IMR-90 (cell line): ENCODE measurements around the gene LSM7. TPM values are rescaled to one million over a fixed set of nuclear protein-coding genes. Genes with fewer than 3 reads are reported as not detected.

ENCODE experiments used
- ATAC-seq: fragments of 200-7000 bp; cut with Tn5 transposase; 2 replicates; pipeline ENCODE4 v1.9.1; 2020; ENCODE audit warnings: low read depth, mild to moderate bottlenecking, moderate library complexity
- BruUV-seq: library from RNA; stranded (reverse); fragments of 400-500 nt; replicated peaks from 2 replicates; lab custom pipeline; 2021; lab: Mats Ljungman, UMichigan
- CTCF ChIA-PET: fragments of 300-600 bp; formaldehyde crosslinking; extraction: SDS; loops from one replicate; lab custom pipeline; 2021; ENCODE audit warnings: antibody characterized with exemption; lab: Yijun Ruan, JAX
- POLR2A ChIA-PET: fragments of 300-600 bp; sonication (Branson Sonifier 250); formaldehyde crosslinking; loops from one replicate; lab custom pipeline; 2022; ENCODE audit warnings: antibody characterized with exemption; ENCODE audit not compliant: unreplicated experiment; lab: Charles Lee
- DNase-seq: peaks from one replicate; pipeline ENCODE4 v3.0.0; 2013
- H2AFZ ChIP-seq: replicated peaks from 2 replicates; pipeline ENCODE3; 2013; ENCODE audit warnings: low read length, mild to moderate bottlenecking; ENCODE audit not compliant: poor library complexity
- H2AK5ac ChIP-seq: 2 replicates; pipeline ENCODE4 v1.6.1; 2013; ENCODE audit warnings: low read depth, low read length, inconsistent platforms
- H2AK9ac ChIP-seq: replicated peaks from 2 replicates; pipeline ENCODE3; 2013; ENCODE audit warnings: mild to moderate bottlenecking, low read depth, low read length, moderate library complexity; ENCODE audit not compliant: poor library complexity
- H2BK120ac ChIP-seq: 2 replicates; pipeline ENCODE4 v1.6.1; 2013; ENCODE audit warnings: low read depth, low read length, inconsistent platforms
- H2BK15ac ChIP-seq: 3 replicates; pipeline ENCODE4 v1.6.1; 2013; ENCODE audit warnings: low read depth, low read length, inconsistent platforms
- H2BK20ac ChIP-seq: 2 replicates; pipeline ENCODE4 v1.6.1; 2013; ENCODE audit warnings: low read depth, mild to moderate bottlenecking, inconsistent platforms, low read length, moderate library complexity
- H2BK5ac ChIP-seq: 2 replicates; pipeline ENCODE4 v1.6.1; 2013; ENCODE audit warnings: mild to moderate bottlenecking, low read depth, low read length, inconsistent platforms; ENCODE audit not compliant: poor library complexity, severe bottlenecking
- H3K14ac ChIP-seq: replicated peaks from 2 replicates; pipeline ENCODE4 v1.6.1; 2013; ENCODE audit warnings: low read depth, low read length, inconsistent platforms
- H3K18ac ChIP-seq: 2 replicates; pipeline ENCODE4 v1.6.1; 2013; ENCODE audit warnings: low read depth, low read length, control low read depth
- H3K23ac ChIP-seq: 2 replicates; pipeline ENCODE4 v1.6.1; 2013; ENCODE audit warnings: low read depth, low read length, inconsistent platforms
- H3K27ac ChIP-seq: 2 replicates; pipeline ENCODE4 v1.5.1; 2013; ENCODE audit warnings: mild to moderate bottlenecking, control low read depth, low read length; ENCODE audit not compliant: insufficient read depth
- H3K27me3 ChIP-seq: 2 replicates; pipeline ENCODE4 v1.6.1; 2013; ENCODE audit warnings: low read length; ENCODE audit not compliant: control insufficient read depth, insufficient read depth
- H3K36me3 ChIP-seq: 2 replicates; pipeline ENCODE4 v1.6.1; 2013; ENCODE audit warnings: low read length, mixed read lengths; ENCODE audit not compliant: control insufficient read depth, insufficient read depth
- H3K4ac ChIP-seq: 2 replicates; pipeline ENCODE4 v1.6.1; 2013; ENCODE audit warnings: low read depth, low read length, inconsistent platforms
- H3K4me1 ChIP-seq: 2 replicates; pipeline ENCODE4 v1.6.1; 2013; ENCODE audit warnings: low read length, mixed read lengths; ENCODE audit not compliant: control insufficient read depth, insufficient read depth
- H3K4me2 ChIP-seq: 2 replicates; pipeline ENCODE4 v1.6.1; 2013; ENCODE audit warnings: low read depth, mild to moderate bottlenecking, control low read depth, low read length, moderate library complexity
- H3K4me3 ChIP-seq: 2 replicates; pipeline ENCODE4 v1.5.1; 2013; ENCODE audit warnings: low read depth, mild to moderate bottlenecking, control low read depth, low read length, moderate library complexity; ENCODE audit not compliant: insufficient read depth
- H3K56ac ChIP-seq: 2 replicates; pipeline ENCODE4 v1.6.1; 2013; ENCODE audit warnings: low read length, inconsistent platforms; ENCODE audit not compliant: insufficient read depth; ENCODE audit errors: extremely low read depth
- H3K79me1 ChIP-seq, 2 experiments: 2 replicates each; pipeline ENCODE4 v1.6.1; 2013; ENCODE audit warnings: low read length in 2 of 2, inconsistent platforms in 1 of 2, low read depth in 1 of 2
- H3K9ac ChIP-seq: 2 replicates; pipeline ENCODE4 v1.6.1; 2013; ENCODE audit warnings: low read depth, low read length, control low read depth
- H3K9me1 ChIP-seq: 2 replicates; pipeline ENCODE4 v1.6.1; 2013; ENCODE audit warnings: low read length, inconsistent platforms; ENCODE audit not compliant: insufficient read depth
- H3K9me3 ChIP-seq: 2 replicates; pipeline ENCODE4 v1.6.1; 2013; ENCODE audit warnings: low read length; ENCODE audit not compliant: control insufficient read depth, insufficient read depth
- H4K20me1 ChIP-seq: 2 replicates; pipeline ENCODE4 v1.6.1; 2013; ENCODE audit warnings: low read length, inconsistent platforms; ENCODE audit not compliant: insufficient read depth
- H4K5ac ChIP-seq: 2 replicates; pipeline ENCODE4 v1.6.1; 2013; ENCODE audit warnings: mild to moderate bottlenecking, low read depth, low read length, control low read depth
- H4K8ac ChIP-seq, 2 experiments: 2 replicates each; pipeline ENCODE4 v1.6.1; 2013; ENCODE audit warnings: low read depth in 2 of 2, low read length in 2 of 2, control low read depth in 1 of 2, inconsistent platforms in 1 of 2
- H4K91ac ChIP-seq: 2 replicates; pipeline ENCODE4 v1.6.1; 2013; ENCODE audit warnings: low read depth, low read length, inconsistent platforms; ENCODE audit not compliant: insufficient read depth
- MAZ ChIP-seq: IDR thresholded peaks from 2 replicates; pipeline ENCODE4 v1.6.1; 2012; ENCODE audit warnings: low read depth, mild to moderate bottlenecking, low read length, improper control_type of control experiment, moderate library complexity, borderline replicate concordance
- RFX5 ChIP-seq: IDR thresholded peaks from 2 replicates; pipeline ENCODE4 v1.8.0; 2012; ENCODE audit warnings: low read depth, mild to moderate bottlenecking, low read length, moderate library complexity
- SMC3 ChIP-seq: fragments of 150-350 bp; IDR thresholded peaks from 2 replicates; pipeline ENCODE4 v1.6.1; 2016; ENCODE audit warnings: low read depth, mild to moderate bottlenecking, antibody characterized with exemption, low read length, moderate library complexity
- WGBS, 2 experiments: methylation state at CpG; one replicate each; pipeline versions ENCODE4 v1.1.5 to v1.1.7; 2013; ENCODE audit warnings: missing lambda C conversion rate in 2 of 2; ENCODE audit not compliant: insufficient read length in 1 of 2; ENCODE audit errors: extremely low coverage in 2 of 2; 5-methylcytosine and 5-hydroxymethylcytosine counted together
- dilution Hi-C: fragments of 300-500 bp; cut with HindIII; formaldehyde crosslinking; loops from one replicate; pipeline ENCODE4 v1.14.3; 2018; ENCODE audit warnings: low sequenced_read_pairs; ENCODE audit not compliant: unreplicated experiment
- in situ Hi-C: fragments of 300-500 bp; cut with MboI; formaldehyde crosslinking; loops from 3 replicates; pipeline ENCODE4 v1.14.3; 2019; ENCODE audit warnings: low sequenced_read_pairs, inconsistent platforms, mixed read lengths
- intact Hi-C: fragments of 100-400 bp; cut with micrococcal nuclease; formaldehyde crosslinking; loops from 2 replicates; pipeline ENCODE4 v1.10.0; 2022
- polyA plus RNA-seq, 3 experiments: library from polyadenylated mRNA; depleted of rRNA; stranded (reverse); fragments of >200 nt; gene quantifications; 2 replicates each; pipeline ENCODE4 v1.2.3, GENCODE V29; 2012; ENCODE audit warnings: low replicate concordance in 1 of 3
- total RNA-seq: library from RNA; depleted of rRNA; stranded (reverse); fragments of >200 nt; gene quantifications from 2 replicates; pipeline ENCODE4 v1.2.3, GENCODE V29; 2012
- TF ChIP-seq, protein P1 (sequence below): conservative IDR thresholded peaks from 2 replicates; pipeline ENCODE4 v1.5.1; 2012; ENCODE audit warnings: mild to moderate bottlenecking, low read depth, low read length, improper control_type of control experiment

The LSM7 gene
- total and polyA plus RNA-seq, 2 of the 4 experiments (the other 2 are of a cell fraction), result 145 to 708 TPM

- no peak overlapping the region for H2AK9ac ChIP-seq
- no peaks in the 10 kb centered on the region for H3K9me3 ChIP-seq
- no peaks in the 10 kb centered on the region; a peak in 1 of 4 replicates for H3K79me1 ChIP-seq
- no peak overlapping the region for H2BK5ac ChIP-seq
- H2BK120ac ChIP-seq, result no peak overlapping the region
- no peak overlapping the region for H3K14ac ChIP-seq
- CTCF ChIA-PET, result no interaction called here
- peak overlapping the region in 1 of 2 experiments; percentile 69; a peak in 1 of 4 replicates for H4K8ac ChIP-seq
- no peak overlapping the region for H2AFZ ChIP-seq
- BruUV-seq, result no TSS peak
- H3K4me2 ChIP-seq, result no peak overlapping the region
- H3K36me3 ChIP-seq, result no peaks in the 10 kb centered on the region
- no peak overlapping the region for H3K56ac ChIP-seq
- H3K18ac ChIP-seq, result no peak overlapping the region
- 75% methylated on average over 7 of the region's 11 CpGs; no CpG with 5 or more reads in 1 of the 2 experiments for WGBS, 2 experiments
- dilution Hi-C loops, result no loop called here
- no peak overlapping the region for H3K23ac ChIP-seq
- DNase-seq (no peak), ATAC-seq (no peak)
- H2AK5ac ChIP-seq, result no peak overlapping the region
- H3K4me3 ChIP-seq, result no peak overlapping the region
- H3K4me1 ChIP-seq, result peaks cover 7% of the 10 kb centered on the region
- peaks cover 16% of the 10 kb centered on the region for H3K27me3 ChIP-seq
- TF ChIP-seq SMC3 (no peak), RFX5 (no peak), MAZ (no peak)
- TF ChIP-seq, protein P1, sequence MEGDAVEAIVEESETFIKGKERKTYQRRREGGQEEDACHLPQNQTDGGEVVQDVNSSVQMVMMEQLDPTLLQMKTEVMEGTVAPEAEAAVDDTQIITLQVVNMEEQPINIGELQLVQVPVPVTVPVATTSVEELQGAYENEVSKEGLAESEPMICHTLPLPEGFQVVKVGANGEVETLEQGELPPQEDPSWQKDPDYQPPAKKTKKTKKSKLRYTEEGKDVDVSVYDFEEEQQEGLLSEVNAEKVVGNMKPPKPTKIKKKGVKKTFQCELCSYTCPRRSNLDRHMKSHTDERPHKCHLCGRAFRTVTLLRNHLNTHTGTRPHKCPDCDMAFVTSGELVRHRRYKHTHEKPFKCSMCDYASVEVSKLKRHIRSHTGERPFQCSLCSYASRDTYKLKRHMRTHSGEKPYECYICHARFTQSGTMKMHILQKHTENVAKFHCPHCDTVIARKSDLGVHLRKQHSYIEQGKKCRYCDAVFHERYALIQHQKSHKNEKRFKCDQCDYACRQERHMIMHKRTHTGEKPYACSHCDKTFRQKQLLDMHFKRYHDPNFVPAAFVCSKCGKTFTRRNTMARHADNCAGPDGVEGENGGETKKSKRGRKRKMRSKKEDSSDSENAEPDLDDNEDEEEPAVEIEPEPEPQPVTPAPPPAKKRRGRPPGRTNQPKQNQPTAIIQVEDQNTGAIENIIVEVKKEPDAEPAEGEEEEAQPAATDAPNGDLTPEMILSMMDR, result no peak
- no peaks in the 10 kb centered on the region for H3K9me1 ChIP-seq
- intact Hi-C loops, result no loop called here
- in situ Hi-C loops, result no loop called here
- no peak overlapping the region for H4K91ac ChIP-seq
- H2BK20ac ChIP-seq, result no peak overlapping the region
- POLR2A ChIA-PET, result no interaction called here
- H3K9ac ChIP-seq, result no peak overlapping the region
- no peak overlapping the region for H4K5ac ChIP-seq
- H4K20me1 ChIP-seq, result peaks cover under 1% of the 10 kb centered on the region
- no peak overlapping the region for H2BK15ac ChIP-seq
- no peak overlapping the region for H3K27ac ChIP-seq
- H3K4ac ChIP-seq, result no peak overlapping the region
Measured at GRCh38 chr19:2282862-2283237, 45.5 kb downstream of the LSM7 start.
